ENCODE data around the gene ERICH2.
"Not testable (repeated sequence)": the region's sequence is repeated elsewhere in the genome, so short reads cannot be mapped to it uniquely, and the experiment has no call there.

The ERICH2 gene

DNA sequence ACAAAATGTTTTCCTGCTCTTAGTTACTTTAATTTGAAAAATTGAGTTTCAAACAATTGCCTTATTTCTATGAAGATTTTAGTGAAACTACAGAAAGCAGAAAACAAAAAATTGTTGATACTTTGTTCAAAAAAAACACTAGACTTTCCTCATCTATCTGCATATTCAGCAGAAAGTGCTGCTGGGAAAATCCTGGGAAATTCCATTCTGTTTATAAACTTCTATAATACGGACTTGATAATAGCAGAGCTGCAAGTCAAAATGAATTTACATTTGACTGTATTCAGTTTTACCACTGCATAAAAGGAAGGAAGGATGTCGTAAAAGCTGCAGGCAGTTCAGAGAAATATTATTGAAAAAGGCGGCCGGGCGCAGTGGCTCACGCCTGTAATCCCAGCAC is 24.9 kb upstream of the ERICH2 start:
- TF ChIP-seq EZH2 (IDR thresholded peaks at IDR 0.05; ENCODE audit: borderline replicate concordance, low read length): no peak
- TF ChIP-seq, protein P1, sequence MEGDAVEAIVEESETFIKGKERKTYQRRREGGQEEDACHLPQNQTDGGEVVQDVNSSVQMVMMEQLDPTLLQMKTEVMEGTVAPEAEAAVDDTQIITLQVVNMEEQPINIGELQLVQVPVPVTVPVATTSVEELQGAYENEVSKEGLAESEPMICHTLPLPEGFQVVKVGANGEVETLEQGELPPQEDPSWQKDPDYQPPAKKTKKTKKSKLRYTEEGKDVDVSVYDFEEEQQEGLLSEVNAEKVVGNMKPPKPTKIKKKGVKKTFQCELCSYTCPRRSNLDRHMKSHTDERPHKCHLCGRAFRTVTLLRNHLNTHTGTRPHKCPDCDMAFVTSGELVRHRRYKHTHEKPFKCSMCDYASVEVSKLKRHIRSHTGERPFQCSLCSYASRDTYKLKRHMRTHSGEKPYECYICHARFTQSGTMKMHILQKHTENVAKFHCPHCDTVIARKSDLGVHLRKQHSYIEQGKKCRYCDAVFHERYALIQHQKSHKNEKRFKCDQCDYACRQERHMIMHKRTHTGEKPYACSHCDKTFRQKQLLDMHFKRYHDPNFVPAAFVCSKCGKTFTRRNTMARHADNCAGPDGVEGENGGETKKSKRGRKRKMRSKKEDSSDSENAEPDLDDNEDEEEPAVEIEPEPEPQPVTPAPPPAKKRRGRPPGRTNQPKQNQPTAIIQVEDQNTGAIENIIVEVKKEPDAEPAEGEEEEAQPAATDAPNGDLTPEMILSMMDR (IDR thresholded peaks at IDR 0.05; ENCODE audit: low read length): no peak

GRCh38 chr2:170747921-170748320 is 22.3 kb upstream of the ERICH2 start:
- no peak overlapping the region for H3K9ac ChIP-seq (ENCODE audit: low read length)
- H3K27me3 ChIP-seq (ENCODE audit: insufficient read depth, low read length): no peaks in the 10 kb centered on the region
- H3K4me3 ChIP-seq (ENCODE audit: low read depth, low read length, poor library complexity, severe bottlenecking): no peak overlapping the region
- no peaks in the 10 kb centered on the region for H3K9me2 ChIP-seq (ENCODE audit: low read depth, low read length)
- no peaks in the 10 kb centered on the region for H3F3A ChIP-seq (ENCODE audit: insufficient read depth, low read length)
- H3K9me3 ChIP-seq (ENCODE audit: low read length): no peaks in the 10 kb centered on the region
- no peaks in the 10 kb centered on the region for H3K79me2 ChIP-seq (ENCODE audit: insufficient read depth, low read length)
- H3K4me2 ChIP-seq (ENCODE audit: low read length): no peak overlapping the region; the same call in 1 of the 2 replicates
- H4K20me1 ChIP-seq (ENCODE audit: insufficient read depth, low read length): no peaks in the 10 kb centered on the region
- TF ChIP-seq EZH2 (IDR thresholded peaks at IDR 0.05; ENCODE audit: borderline replicate concordance, low read length): no peak
- TF ChIP-seq, protein P1 (IDR thresholded peaks at IDR 0.05; ENCODE audit: low read length): no peak
- H3K27ac ChIP-seq (ENCODE audit: low read depth, low read length, poor library complexity, severe bottlenecking): no peak overlapping the region
- no peak overlapping the region for H2AFZ ChIP-seq (ENCODE audit: low read length)
- H3K36me3 ChIP-seq (ENCODE audit: insufficient read depth, low read length): no peaks in the 10 kb centered on the region
- H3K4me1 ChIP-seq (ENCODE audit: insufficient read depth, low read length, severe bottlenecking): peaks cover 7% of the 10 kb centered on the region

More for the DNA sequence above, 24.9 kb upstream of the ERICH2 start:
- no peaks in the 10 kb centered on the region for H3F3A ChIP-seq (ENCODE audit: insufficient read depth, low read length)
- H2AFZ ChIP-seq (ENCODE audit: low read length): no peak overlapping the region
- no peak overlapping the region for H3K4me3 ChIP-seq (ENCODE audit: low read depth, low read length, poor library complexity, severe bottlenecking)
- no peaks in the 10 kb centered on the region for H3K36me3 ChIP-seq (ENCODE audit: insufficient read depth, low read length)
- H3K79me2 ChIP-seq (ENCODE audit: insufficient read depth, low read length): no peaks in the 10 kb centered on the region
- no peak overlapping the region for H3K9ac ChIP-seq (ENCODE audit: low read length)
- no peaks in the 10 kb centered on the region for H3K27me3 ChIP-seq (ENCODE audit: insufficient read depth, low read length)
- no peaks in the 10 kb centered on the region for H4K20me1 ChIP-seq (ENCODE audit: insufficient read depth, low read length)
- no peaks in the 10 kb centered on the region for H3K9me3 ChIP-seq (ENCODE audit: low read length)
- no peak overlapping the region for H3K27ac ChIP-seq (ENCODE audit: low read depth, low read length, poor library complexity, severe bottlenecking)
- H3K4me2 ChIP-seq (ENCODE audit: low read length): no peak overlapping the region
- H3K4me1 ChIP-seq (ENCODE audit: insufficient read depth, low read length, severe bottlenecking): peaks cover 7% of the 10 kb centered on the region
- no peaks in the 10 kb centered on the region for H3K9me2 ChIP-seq (ENCODE audit: low read depth, low read length)

- not testable (repeated sequence) for H3K9me3 ChIP-seq (ENCODE audit: low read length); H3K4me2 ChIP-seq (ENCODE audit: low read length); H3K36me3 ChIP-seq (ENCODE audit: insufficient read depth, low read length); H3K27ac ChIP-seq (ENCODE audit: low read depth, low read length, poor library complexity, severe bottlenecking); H3K27me3 ChIP-seq (ENCODE audit: insufficient read depth, low read length); H3K9ac ChIP-seq (ENCODE audit: low read length); H4K20me1 ChIP-seq (ENCODE audit: insufficient read depth, low read length); H3K4me3 ChIP-seq (ENCODE audit: low read depth, low read length, poor library complexity, severe bottlenecking); H3F3A ChIP-seq (ENCODE audit: insufficient read depth, low read length); H2AFZ ChIP-seq (ENCODE audit: low read length); H3K79me2 ChIP-seq (ENCODE audit: insufficient read depth, low read length); H3K4me1 ChIP-seq (ENCODE audit: insufficient read depth, low read length, severe bottlenecking); H3K9me2 ChIP-seq (ENCODE audit: low read depth, low read length)
Observed at GRCh38 chr2:170751555-170751954, 18.6 kb upstream of the ERICH2 start.

GRCh38 chr2:170761572-170761971 is 8.6 kb upstream of the ERICH2 start:
- Histone ChIP-seq H3K4me3 (ENCODE audit: low read depth, low read length, poor library complexity, severe bottlenecking) (no peak overlapping the region), H3K4me2 (ENCODE audit: low read length) (no peak overlapping the region), H3K4me1 (ENCODE audit: insufficient read depth, low read length, severe bottlenecking) (no peaks in the 10 kb centered on the region), H4K20me1 (ENCODE audit: insufficient read depth, low read length) (no peaks in the 10 kb centered on the region), H3K36me3 (ENCODE audit: insufficient read depth, low read length) (no peaks in the 10 kb centered on the region), H3K9me3 (ENCODE audit: low read length) (no peaks in the 10 kb centered on the region), H2AFZ (ENCODE audit: low read length) (no peak overlapping the region), H3F3A (ENCODE audit: insufficient read depth, low read length) (no peaks in the 10 kb centered on the region), H3K9me2 (ENCODE audit: low read depth, low read length) (no peaks in the 10 kb centered on the region), H3K27ac (ENCODE audit: low read depth, low read length, poor library complexity, severe bottlenecking) (no peak overlapping the region), H3K9ac (ENCODE audit: low read length) (no peak overlapping the region), H3K79me2 (ENCODE audit: insufficient read depth, low read length) (no peaks in the 10 kb centered on the region), H3K27me3 (ENCODE audit: insufficient read depth, low read length) (no peaks in the 10 kb centered on the region)
- no peak for TF ChIP-seq EZH2 (IDR thresholded peaks at IDR 0.05; ENCODE audit: borderline replicate concordance, low read length)
- TF ChIP-seq, protein P1 (IDR thresholded peaks at IDR 0.05; ENCODE audit: low read length): no peak
